ENCODE measurements around the gene C13orf46.

The C13orf46 gene

DNA sequence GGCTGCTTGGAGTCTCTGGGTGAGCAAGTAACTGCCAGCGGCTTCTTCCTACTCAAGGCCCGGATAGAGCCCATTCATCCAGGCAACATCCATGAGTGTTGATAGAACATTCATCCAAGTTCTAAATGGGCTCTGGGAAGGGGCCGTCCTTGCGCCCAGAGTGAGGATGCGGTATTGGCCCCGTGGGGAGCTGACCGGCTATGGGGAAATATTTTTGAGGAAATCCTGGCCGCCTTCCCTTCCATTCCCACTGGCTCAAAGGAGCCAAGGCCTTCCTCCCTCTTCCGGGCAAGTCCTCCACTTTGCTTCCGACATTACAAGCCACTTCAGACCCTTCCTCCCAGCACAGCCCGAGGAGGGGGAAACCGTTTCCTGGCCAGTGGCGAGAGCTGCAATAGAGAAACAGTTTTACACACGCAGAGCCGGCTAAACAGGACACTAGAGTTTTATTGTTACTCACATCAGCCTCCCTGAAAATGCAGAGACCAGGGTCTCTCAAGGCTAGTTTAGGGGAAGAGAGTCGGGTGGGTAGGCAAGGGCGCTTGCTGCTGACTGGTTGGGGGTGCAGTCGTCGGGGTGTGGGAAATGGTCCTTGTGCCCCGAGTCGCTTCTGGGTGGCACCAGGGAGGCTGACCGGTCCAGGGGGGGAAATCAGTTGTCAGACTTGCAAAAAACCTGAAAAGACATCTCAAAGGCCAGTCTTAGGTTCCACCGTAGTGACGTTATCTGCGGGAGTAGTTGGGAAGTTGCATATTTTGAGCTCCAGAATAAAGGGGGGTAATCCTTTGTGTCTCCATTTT lies 37.5 kb downstream of the C13orf46 start:
- DNase-seq, result no peak

DNA sequence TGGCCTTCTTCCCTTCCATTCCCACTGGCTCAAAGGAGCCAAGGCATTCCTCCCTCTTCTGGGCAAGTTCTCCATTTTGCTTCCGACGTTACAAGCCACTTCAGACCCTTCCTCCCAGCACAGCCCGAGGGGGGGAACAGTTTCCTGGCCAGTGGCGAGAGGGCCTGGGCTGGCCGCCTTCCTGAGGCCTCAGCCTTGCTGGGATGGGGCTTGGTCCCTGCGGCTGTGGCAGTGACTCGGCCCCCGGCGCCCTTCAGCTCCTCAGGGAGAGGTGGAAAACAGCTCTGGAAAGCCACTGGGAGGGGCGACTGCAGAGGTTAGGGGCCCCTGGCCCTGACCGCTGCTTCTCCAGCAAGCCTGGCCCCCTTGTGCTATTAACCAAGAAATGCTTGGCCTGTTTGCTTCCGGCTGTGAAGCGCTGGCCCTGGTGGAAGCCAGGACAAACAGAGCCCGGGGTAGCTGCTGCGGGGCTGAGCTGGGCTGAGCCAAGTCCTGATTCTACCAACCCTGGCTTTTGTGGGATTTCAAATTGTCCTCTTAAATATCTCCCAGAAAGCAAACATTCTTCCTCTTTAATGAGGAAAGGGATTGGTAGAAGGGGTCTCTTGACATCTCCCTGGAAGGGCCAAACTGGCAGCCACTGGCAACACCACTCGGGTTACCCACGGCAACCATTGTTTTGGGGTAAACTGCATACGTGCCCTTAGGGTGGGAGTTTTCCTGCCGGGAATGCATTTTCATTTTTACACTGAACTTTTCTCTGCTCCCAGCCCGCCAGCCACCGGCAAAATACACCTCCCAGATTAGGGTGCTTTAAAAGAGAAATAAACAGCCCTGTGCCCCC lies 38.7 kb downstream of the C13orf46 start:
- no peak for DNase-seq

GRCh38 chr13:113934576-113934975 lies 39.3 kb downstream of the C13orf46 start:
- no peak for DNase-seq

DNA sequence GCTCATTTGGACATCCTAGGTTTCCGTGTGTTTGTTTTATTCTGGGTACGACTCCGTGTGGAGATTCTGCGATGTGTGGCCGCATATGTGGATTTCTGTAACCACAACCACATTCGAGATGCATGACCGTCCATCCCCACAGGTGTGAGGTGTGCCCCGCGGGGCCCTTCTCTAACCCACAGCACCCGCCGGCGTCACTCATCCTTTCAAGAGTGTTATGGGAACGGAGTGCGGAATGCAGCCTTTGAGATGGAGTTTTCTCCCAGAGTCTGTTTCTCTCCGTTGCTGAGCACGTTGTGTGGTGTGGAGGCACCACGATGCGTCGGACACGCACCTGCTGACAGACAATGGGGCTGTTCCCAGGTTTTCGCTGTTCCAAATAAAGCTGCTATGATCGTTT lies 40.0 kb downstream of the C13orf46 start:
- no peak for DNase-seq

DNA sequence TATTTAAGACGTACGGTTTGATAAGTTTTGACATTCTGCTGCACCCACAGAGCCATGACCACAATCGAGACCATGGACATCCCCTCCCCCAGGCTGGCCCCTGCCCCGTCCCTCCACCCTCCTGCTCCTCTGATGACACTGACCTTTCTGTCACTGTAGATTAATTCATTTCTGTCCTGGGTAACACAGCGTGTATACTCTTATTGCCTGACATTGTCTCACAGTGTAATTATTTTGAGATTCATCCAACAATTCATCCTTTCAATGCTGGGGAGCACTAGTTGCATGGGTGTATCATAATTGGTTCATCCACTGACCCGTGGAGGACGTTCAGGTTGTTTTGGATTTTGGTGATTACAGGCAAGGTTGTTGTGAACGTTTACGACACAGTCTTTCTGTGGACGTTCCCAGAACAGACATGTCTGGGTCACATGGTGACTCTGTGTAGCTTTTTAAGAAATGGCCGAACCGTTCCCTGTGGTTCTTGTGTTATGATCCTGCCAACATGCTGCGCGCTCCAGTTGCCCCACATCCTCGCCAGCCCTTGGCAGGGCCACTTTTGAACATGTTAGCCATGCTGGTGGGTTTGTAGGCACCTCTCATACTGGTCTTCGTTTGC lies 41.9 kb downstream of the C13orf46 start:
- DNase-seq, result no peak

DNA sequence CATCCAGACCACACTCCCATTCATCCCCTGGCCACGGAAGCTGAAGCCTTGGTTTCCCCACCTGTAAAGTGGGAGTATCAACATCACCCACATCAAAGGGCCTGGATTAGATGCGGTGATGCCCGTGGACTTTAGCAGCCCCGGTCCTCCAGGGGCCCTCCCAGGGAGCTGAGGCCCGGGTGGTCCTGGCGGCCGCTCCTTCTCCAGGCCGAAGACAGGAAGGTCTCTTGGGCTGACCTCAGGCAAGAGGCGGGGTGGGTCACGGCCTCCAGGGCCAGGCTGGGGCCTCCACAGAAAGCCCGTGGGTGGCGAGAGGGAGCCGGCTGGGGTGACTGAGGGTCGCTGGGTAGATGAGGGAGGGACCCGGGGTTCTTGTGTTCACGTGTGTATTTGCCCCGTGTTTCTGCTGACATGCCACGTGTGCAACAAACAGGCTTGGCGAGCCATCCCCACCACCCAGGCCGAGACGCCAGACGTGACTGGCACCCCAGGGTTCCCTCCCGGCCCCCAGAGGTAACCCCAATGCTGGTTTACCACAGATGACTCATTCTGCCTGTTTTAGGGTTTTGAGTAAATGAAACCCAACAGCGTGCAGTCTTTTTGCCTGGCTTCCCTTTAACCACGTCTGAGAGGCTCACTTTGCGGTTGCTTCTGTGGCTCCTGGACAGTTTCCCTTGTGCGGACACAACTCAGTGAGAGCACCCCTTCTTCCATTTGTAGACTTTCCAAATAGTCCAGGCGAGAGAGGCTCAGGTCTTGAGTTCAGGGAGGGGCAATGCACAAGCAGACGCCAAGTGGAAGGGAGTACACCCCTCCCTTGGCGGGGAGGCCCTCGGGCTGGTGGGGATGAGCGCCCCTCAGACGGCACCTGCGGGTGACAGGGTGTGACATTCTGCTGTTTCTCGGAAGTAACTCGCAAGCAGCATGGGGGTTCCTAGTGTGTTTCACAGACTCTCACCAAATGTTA lies 42.9 kb downstream of the C13orf46 start:
- DNase-seq, result no peak

DNA sequence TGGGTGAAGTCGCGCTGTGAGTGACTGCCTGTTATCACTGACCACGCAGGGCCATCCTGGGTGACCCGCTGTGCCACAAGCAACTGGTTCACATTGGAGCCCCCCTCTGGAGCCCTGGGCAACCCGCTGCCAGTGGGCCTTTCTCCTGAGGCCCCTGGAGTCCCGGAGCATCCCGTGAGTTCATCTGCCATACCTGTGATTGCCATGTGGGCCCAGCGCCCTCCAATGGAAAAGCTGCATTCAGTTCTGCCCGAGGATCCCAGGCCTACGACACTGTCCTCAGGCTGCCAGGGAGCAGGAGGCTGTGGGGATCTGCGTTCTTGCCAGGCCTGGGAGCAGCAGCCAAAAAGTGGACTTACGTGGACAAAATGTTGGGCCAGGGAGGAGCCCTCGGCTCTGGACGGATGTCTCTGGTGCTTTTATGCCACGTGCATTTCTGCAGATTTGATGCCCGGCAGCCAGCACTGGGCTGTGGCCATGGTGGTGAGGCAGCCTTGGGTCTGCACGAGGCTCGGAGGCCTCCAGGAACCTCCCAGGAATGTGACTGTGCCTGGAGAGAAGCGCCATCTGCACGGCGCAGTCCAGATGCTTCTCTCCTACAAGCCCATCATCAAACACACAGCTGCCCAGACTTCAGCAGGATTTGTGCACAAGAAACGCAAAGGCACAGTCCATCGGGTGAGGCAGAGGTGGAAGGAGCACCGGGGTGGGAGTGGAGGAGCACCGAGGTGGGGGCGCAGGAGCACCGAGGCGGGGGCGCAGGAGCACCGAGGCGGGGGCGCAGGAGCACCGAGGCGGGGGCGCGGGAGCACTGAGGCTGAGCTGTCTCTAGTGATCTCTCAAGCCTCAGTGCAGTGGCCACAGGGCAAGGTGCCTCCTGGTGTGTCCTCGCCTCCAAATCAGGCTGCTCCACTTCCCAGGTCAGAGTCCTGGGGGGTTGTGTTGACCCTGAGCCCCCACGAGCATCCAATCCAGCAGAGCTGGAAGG lies 44.0 kb downstream of the C13orf46 start:
- no peak for DNase-seq

DNA sequence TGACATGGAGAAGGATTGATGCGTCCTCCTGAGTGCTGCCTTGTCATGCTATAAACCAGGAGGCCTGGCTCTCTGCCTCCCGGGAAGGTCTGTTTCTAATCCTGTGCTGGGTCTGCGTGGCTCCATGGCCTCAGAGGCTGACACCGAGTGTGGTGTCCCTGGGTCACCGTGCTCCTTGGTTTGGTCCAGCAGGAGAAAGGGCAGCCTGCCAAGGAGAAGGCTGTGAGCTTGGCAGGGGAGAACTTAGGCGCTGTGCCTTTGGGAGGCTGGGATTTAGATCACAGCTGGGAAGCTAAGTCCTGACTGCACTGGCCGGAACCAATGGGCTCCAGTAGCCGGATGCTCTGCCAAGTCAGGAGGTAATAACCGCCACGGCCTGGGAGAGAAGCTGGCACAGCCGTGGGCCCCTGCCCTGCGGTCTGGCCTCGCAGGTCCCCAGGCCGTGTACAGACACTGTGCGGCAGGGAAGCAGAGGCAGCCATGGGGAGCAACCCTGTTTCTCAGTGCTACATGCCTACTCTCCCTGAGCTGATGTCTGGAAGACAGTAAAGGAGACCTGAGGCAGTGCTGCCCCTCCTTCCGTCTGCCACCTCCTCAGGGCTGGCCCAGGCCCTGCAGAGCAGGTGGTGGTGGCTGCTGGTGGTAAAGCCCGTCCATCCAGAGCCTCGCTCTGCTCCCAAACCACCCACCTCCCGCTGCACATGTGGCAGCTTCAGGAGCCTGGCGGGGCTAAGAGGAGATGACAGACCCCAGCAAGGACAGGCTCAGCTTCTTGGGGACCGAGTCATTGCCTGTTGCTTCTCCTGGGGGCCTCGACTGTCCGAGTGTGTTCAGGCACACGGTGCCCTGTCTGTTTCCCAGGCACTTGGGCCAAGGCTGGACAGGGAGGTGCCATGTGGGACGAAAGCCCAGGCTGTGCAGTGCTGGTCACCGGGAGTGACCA lies 44.9 kb downstream of the C13orf46 start:
- DNase-seq, result no peak

GRCh38 chr13:113927661-113928581 lies 46.0 kb downstream of the C13orf46 start:
- DNase-seq, result no peak

DNA sequence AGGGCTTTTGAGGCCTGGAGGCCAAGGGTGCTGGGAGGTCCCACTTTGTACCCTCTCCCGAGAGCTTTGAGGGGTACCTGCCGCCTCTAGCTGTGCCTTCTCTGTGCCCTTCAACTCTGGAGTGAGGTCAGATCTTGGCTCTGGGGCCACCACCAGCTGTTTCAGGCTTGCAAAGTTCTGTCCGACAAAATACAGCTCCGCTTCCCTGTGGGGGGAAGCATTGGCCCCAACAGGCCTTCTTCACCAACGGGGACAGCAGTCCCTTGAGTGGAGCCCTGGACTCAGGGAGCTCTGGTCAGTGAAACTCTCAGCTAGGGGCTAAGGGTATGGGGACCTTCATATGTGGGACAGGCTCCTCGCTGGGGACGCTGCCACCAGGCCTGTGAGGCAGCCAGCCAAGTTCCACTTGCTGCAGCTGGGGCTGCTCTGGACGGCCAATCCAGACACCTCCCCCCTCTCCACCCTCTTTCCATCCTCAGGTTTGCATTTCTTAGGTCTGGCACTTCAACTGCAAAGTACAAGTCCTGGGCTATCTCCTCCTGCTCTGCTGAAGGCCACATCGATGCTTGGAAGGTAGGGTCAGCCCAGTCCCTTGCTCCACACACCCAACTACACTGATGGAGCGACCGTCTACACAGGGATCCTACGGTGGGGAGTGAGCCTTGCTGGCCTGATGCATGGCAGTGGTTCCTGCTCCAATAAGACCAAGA lies 46.8 kb downstream of the C13orf46 start:
- no peak for DNase-seq

- DNase-seq, result no peak
These were observed 47.5 kb downstream of the C13orf46 start for GRCh38 chr13:113926301-113926761.

DNA sequence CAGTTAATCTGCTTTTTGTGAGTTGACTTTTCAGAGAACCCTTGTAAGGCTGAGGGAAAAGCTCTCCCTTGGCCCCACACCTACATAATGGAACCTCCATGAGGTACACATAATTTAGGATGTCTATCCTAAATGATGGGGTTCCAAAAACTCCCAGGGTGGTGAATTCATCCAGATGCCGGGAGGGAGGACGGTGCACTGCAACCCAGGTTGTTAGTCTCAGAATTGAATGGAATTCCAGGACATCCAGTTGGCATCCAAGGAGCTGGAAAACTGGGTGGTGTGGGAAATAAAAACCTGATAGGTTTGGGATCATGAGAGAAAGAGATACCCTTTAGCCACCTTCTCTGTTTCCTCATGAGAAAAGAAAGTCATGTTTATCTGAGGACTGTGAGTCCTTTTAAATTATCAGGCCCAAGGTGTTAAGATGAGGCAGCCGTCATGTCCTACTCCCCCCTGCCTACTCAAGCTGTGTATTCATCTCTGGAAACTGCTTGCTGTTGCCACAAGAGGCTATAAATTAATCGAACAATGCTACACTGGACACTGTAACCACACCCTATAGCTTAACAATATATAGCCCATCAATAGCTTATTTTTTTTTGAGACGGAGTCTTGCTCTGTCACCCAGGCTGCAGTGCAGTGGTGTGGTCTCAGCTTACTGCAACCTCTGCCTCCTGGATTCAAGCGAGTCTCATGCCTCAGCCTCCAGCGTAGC lies 49.5 kb downstream of the C13orf46 start:
- DNase-seq, result no peak

DNA sequence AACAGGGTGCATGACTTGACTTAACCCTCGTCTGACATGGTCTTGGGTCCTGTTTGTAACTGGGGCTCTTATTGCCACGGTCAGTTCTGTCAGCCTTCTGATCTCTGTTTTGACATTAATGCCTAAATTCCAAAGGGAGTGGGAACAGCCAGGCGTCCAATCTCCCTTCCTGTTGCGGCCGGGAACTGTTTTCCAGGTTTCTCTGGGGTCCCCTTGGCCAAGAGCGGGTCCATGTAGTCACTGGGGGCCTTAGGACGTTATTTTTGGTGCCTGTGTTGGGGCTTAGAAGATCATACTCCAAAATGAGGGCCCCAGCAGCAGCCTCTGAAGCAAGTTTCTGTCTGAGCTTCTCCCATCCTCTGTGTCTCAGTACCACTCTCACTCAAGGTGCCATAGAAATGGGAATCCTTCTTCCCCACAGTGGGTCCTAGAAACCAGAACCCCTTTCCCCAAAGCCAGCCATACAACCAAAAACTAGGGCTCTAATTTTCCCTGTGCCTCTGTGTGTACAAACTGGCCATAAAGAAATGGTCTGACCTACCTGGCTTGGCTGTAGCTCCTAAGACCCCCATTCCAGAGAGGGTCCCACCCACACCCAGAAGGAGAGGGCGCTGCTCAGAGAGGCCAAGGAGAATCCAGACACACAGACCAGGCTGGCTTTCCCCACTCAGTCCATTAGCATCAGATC lies 50.4 kb downstream of the C13orf46 start:
- no peak for DNase-seq

GRCh38 chr13:113922412-113923118 lies 51.3 kb downstream of the C13orf46 start:
- DNase-seq, result no peak

DNA sequence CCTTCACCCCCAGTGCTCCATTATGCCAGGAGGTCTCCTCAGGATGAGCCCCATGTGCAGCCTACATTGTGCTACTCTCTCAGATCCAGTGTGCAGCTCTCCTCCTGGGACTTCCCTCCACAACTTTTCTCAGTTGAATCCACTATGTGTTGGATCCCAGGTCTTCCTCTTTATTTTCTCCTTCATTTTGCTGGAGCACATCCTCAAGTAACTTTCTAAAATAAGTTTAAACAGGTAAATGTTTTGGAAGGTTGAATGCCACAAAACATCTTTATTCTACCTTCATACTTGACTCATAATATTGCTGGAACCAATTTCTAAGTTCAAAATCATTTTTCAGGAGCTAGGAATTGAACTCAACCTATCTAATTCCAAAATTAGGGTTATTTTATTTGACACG lies 52.1 kb downstream of the C13orf46 start:
- DNase-seq, result no peak
